SHP77 (cell line): ENCODE data around the gene ETV6.

Experiments used
- DNase-seq, 2 experiments: peaks; one replicate each; lab custom pipeline; 2025; lab: John Stamatoyannopoulos, UW

The ETV6 gene

DNA sequence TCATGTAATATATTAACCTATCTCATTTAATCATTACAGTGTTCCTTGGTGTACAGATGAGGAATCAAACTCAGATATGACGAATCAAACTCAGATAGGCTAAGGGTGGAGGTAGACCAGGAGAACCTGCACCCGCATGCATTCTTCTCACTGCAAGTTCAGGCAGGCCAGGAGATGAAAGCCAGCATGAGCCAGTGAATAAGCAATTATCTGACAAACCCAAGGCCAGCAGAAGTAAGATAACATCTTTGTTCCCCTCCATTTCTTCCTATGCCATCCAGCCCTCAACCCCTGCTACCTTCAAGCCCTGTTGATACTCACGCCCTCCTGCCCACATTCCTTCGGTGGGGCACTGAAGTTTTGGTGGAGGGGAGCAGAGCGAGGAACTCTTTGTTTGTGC lies 152.2 kb downstream of the ETV6 start:
- no peak for DNase-seq

DNA sequence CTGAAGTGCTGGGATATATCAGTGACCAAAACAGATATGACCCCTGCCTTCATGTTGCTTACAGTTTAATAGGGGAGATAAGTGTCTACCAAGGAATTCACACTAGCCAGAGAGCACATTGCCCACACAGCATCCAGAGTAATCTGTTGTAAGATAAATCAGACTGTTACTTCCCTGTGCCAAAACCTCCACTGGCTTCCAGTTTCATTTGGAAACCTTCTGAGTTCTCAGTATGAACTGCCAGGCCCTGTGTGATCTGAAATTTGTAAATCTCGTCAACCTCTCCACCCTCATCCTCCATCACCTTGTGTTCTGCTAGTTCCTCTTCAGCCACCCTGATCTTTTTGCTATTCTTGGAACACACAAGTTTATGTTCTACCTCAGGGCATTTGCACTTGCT lies 154.7 kb downstream of the ETV6 start:
- DNase-seq: no peak

DNA sequence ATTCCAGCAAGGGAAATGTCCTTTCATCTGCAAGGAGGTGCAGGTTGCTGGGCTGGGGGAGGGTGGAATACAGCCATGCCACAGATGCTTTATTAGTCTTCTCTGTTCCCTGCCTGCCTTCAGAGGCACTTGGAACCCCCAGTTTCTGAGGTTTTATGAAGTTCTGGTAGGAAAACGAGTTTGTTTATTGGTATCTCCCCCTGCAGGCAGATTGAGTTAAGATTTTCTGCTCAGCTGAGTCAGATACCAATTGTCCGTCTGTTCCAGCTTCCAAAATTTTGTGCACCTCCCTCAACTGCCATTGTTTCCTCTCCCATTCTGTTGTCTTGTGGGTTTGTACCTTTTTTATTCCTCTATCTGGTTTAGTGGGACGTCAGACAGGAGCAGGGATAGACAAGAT lies 155.6 kb downstream of the ETV6 start:
- DNase-seq: no peak

DNA sequence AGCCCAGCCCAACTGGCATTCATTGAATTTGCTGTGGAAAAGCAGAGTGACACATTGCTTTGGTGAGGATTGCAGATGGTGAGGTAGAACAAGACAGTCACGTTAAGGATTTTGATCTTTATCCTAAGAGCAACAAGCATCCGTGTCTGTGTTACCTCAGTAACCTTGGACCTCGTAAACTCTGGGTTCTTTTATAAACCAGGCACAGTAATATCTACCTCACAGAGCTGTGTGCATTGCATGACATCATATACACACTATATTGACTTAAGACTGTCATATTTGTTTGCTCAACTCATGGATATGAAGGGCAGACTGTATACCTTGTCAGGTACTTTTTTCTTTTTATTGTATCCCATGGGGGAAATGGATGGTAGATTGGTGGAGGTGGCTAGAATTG lies 156.2 kb downstream of the ETV6 start:
- DNase-seq: peak in 1 of 2 experiments; percentile 25

DNA sequence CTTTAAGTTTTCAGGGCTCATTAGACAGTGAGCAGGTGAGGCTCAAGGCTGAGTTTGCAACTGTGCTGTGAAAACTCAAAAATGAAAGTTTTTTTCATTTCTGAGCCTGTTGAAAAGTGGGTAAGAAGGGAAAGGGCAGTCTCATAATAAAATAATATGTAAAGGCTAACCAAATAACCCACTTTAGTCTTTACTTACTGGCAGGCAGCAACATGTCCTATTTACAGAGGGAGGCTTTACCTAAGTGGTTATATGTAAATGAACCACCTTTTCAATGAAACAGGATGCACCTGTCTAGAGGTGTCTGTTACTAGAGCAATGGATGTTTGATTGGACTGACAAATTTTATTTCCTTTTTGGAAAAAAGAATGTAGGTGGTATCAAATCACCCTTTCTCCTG lies 158.0 kb downstream of the ETV6 start:
- no peak for DNase-seq

DNA sequence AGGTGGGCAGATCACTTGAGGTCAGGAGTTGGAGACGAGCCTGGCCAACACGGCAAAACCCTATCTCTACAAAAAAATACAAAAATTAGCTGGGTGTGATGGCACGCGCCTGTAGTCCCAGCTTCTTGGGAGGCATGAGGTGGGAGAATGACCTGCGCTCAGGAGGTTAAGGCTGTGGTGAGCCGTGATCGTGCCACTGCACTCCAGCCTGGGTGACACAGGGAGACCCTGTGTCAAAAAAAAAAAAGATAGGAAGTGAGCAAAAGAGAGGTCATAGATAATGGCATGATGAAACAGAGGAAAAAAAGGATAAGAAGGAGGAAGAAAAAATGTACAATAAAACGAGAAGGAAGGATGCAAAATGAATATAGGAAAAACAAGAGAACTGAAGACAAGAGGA lies 159.5 kb downstream of the ETV6 start:
- DNase-seq: no peak

DNA sequence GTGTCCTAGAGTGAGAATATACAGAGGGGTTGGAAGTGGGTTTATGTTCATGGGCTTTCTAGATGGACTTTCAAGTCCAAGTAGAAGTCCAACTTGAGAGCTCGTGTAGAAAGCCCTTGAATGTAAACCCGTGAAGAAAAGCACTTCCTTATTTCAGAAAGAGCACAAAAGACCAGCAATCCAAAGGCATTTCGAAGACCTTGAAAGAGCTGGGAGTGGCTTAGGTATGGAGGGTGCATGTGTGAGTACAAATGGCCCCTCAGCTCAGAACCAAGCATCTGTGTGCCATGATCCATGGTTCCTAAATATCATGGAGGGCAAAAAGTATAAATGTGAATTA lies 160.7 kb downstream of the ETV6 start:
- no peak for DNase-seq

DNA sequence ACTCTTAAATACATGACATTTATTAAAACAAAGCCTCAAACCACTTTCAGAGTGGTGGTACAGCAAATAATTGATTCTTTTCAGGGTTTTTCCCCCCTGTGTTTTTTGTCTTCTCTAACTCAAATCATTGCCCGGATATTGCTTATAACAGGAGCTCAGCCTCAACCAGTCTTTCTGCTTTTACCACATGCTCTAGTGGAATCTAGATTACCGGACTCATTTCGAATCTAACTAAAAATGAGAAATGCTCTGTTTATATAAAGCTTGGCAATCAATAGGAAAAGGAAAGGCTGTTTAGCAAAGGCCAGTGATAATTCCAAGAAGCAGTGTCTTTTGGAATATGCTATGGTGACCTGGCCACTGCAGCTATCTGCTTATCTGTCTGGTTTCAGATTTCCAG lies 161.5 kb downstream of the ETV6 start:
- no peak for DNase-seq

DNA sequence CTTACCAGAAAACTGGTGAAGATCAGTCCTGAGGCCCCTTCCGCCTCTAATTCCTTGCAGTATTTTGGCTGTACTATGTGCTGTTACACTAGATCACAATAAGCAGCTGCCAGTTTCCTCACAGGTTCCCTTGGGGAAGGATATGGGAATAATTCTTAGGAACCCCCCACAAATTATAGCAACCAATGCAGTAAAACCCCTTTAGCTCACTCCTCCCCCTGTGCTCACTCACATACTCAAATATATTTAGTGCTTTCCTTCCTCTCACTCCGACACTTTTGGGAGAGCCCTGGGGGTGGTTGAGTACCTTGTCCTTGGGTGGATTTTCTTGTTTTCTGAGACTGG lies 162.7 kb downstream of the ETV6 start:
- DNase-seq: no peak

DNA sequence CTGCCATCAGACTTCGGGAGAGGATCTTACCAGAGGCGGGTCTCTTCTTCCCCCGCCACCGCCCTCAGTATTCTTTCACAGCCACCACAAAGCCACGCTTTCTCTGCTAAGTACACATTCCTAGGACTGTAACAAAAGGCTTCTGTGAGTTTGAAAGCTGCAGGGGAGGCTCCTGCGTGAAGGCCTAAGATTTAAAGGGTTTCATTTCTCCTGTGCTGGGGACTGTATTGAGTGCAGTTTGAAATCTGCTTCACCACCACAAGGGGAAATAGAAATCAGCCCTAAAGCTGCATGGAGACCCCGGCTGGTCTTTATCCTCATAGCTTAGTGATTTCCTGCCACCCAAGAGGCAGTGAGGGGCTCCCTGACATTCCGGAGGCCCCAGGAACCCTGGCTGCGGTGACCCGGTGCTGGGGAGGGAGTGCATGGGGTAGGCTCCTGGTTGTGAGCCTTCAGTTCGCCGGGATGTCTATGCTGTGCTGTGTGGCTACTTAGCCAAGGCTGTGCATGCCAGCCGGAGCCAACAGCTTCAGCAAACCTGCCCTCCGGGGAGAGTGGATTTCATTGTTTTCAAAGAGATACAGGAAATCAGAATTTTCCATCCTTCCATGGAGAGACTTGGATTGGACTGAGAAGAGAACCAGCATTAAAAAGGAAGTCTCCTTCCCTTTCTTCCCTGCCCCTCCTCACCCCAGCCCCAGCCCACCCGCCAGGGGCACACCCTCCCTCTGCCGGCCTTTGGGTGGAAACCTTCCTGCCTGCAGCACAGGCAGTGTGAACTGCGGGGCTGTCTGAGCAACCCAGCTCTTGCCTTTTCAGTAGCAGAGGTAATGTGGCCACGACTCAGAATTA lies 163.3 kb downstream of the ETV6 start:
- peak; percentile 20 to 38 for DNase-seq

DNA sequence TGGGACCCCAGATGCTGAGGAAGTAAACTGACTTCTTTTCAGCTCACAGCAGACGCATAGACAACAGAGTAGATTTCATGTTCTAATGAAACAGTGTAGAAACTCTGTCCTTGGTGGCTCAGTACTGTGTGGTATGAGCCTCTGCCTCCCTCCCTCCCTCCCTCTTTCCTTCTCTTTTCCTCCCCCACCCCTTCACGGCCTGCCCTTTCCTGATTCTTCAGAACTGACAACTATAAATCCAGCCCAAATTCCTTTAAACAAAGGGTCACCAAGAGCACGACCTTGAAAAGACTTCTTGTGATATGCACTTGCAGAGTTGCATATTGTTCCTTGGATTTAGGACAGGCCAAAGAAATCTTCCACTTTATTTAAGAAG lies 164.0 kb downstream of the ETV6 start:
- no peak for DNase-seq

DNA sequence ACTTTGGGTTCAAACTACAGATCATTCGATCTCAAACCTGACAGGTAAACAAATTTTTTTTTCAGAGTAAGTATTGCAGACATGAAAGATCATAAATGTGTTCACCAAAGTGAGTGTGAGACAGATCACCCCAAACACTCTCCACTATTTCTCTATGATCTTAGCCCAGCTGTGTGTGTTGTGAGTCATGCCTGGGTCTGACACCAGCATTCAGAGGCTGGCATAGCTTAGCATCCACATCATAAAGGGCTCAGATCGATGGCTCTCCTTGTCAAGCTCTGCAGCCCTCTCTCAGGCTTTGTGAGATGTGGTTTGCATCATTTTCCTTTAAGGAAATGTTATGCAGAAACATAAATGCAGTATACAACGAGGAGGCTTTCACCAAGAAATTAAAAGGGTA lies 164.9 kb downstream of the ETV6 start:
- DNase-seq: peak in 1 of 2 experiments; percentile 20

DNA sequence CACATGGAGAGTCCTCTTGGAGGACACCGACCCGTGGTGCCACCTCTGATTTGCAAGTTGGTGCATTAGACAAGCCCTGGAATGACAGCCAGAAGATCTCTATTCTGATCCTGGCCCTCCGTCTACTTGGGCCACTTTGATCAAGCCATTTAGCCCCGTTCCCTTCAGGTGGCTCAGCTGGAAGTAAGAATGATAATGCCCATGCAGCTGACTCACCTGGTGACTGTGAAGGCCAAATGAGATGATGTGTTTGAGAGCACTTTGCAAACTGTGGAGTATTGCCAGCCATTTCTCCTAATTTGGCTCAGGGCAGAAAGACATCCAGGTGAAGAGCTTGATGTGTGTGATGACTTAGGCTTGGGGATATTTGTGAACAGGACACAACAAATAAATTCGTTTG lies 165.9 kb downstream of the ETV6 start:
- DNase-seq: no peak

DNA sequence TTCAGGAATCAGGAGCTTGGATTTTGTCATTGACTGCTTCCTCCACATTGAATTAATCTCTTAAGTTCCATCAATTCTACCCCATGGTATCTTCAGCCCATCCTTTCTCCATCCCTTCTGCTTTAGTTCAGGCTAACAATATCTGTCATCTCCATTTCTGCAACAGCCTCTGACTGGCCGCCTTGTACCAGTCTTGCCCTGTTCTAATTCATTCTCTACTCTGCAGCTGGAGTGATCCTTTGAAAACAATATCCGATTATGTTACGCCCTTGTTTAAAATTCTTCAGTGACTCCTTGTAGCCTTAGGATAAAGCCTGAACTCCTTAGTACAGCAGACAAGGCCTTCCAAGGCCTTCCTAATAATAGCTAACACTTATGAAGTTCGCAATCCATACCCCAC lies 170.2 kb downstream of the ETV6 start:
- no peak for DNase-seq

DNA sequence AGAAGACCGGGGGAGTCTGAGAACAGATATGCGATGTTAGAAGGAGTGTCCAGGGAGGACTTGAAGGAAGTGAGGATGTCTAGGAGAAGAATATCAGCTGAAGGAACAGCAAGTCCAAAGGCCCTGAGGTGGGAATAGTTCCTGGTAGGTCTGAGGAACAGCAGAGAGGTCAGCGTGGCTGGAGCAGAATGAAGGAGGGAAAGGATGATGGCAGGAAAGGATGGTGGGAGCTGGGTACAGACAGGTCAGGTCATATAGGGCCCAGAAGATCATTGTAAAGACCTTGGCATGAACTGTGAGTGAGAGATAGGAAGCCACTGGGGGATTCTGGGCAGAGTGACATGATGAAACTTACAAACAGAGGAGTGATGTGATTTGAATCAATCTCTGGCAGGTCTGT lies 171.0 kb downstream of the ETV6 start:
- no peak for DNase-seq

DNA sequence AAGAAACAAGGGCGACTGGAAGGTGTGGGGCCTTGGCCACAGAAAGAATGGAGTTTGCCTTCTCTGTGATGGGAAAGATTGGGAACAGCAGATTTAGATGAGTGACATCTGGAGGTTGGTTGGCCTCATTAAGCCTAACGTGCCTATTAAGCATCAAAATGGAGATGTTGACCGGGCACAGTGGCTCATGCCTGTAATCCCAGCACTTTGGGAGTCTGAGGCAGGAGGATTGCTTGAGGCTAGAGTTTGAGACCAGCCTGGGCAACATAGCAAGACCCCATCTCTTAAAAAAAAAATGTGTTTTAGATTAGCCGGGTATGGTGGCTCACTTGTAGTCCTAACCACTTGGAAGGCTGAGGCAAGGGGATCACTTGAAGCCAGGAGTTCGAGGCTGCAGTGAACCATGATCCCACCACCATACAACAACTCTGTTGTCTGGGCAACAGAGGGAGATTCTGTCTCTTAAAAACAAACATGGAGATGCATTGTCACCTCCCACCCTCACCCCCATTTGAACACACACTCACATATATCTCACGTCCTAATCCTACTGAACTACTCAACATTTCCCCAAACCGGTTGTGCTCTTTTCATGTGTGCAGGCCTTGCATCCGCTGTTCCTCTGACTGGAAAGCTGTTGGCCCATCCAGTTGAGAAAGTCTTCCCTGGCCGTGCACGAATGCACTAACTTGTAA lies 172.1 kb downstream of the ETV6 start:
- no peak for DNase-seq

DNA sequence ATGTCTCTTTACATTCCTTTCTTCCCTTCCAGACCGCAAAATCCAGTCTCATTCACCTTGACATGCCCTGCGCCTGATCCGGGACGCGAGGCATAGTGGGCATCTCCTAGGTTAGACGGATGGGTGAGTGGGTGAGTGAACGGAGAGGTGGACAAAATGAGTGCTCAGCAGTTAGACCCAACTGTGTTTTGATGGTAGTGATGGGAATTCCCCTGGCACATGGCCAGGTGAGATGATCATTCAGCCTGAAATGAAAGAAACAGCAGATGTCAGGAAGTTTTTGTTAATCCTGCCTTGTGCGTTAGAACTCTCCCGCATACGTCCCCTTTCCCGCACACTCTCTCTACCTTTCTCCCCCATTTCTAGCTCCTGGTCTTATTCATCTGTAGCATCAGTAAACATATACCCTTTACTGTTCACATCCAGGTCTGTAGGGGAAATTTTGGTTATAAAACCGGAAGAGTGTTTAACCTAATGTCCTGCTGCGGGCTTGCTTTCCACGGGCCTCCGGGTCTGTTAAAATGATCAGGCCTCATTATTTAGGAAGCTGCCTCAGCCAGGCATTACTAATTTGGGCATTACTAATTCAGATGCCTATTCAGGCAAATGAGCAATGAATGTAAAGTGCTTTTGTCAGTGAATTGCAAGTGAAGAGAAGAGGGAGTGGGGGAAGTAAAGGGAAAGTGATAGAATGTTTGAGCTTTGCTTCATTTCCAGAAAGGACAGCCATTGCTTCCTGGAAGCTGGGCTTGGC lies 172.8 kb downstream of the ETV6 start:
- peak; percentile 45 to 51 for DNase-seq

DNA sequence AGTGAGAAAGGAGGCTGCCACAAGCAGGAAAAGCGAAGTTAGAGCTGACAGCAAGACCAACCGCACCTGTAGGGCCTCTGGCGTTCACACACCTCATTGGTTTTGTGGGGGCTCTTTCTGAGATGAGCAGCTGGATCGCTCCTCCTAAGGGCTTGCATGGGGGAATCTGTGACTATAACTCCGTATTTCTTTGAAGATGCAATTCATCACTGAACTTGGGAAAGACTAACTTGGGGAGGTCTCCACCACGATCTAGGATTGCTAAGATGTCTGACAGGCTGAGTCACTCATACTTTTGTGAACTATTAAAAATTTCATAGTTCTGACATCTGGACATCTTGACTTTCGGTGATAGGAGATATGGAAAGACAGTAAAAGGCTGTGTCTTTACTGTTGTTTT lies 173.6 kb downstream of the ETV6 start:
- DNase-seq: no peak

DNA sequence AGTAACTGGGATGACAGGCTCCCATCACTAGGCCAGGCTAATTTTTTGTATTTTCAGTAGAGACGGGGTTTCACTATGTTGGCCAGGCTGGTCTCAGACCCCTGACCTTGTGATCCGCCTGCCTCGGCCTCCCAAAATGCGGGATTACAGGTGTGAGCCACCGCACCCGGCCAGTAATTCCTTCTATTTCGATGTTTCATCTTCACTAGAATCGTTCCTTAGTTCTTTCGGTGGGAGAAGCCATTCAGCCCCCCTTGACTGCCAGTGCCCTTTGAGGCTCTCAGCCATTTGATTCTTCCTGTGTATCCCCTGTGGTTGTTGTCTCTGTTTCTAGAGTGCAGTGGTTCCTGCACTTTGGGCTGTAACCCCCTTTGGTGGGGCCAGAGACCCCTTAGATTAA lies 174.1 kb downstream of the ETV6 start:
- DNase-seq: no peak

DNA sequence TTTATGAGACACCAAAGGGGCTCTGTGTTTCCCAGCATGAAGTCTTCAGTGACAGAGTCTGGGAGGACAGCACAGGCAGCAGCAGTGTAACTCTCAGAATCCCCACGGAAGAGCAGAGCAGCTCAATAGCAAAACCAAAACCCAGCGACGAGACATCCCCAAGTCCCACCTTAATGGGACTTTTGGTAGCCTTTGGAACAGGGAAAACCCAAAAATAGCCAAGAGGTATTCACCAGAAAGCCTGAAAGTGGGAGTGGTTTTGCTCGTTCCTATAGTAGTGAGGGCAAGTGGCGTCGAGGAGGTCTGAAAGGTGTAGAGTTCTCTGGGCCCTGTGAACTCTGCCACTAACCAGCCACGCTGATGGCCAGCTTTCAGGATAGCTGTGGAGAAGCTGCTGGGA lies 174.6 kb downstream of the ETV6 start:
- DNase-seq: no peak

DNA sequence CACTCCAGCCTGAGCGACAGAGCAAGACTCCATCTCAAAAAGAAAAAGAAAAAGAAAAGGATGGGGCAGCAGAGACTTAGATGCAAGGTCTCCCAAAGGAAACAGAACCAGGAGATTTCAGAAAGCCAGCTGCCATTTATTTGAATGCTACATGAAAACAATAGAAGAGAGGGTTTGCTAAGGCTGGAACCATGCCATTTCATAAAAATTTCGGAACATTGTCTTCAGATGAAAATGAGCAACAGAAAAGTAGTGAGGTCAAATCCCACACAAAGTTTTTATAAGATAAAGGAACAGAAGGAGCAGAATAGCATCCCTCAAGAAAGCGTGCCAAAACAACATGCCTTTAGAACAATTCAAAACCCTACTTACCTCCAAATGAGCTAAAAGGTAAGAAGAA lies 175.3 kb downstream of the ETV6 start:
- no peak for DNase-seq

DNA sequence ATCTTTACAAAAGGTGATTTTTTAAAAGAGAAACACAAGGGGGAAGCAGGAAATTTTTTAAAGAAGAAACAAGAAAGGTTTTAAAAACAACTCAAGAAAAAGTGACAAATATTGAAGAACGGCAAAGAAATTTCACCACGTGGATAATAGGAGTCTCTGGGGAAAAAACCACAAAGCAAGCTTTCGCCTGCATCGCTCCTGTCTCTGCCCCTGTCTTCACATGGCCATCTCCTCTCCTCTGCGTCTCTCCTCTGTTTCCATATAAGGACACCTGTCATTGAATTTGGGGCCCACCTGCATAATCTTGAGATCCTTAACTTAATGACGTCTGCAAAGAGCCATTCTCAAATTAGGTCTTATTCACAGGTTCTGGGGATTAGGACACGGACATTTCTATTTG lies 175.8 kb downstream of the ETV6 start:
- no peak for DNase-seq

DNA sequence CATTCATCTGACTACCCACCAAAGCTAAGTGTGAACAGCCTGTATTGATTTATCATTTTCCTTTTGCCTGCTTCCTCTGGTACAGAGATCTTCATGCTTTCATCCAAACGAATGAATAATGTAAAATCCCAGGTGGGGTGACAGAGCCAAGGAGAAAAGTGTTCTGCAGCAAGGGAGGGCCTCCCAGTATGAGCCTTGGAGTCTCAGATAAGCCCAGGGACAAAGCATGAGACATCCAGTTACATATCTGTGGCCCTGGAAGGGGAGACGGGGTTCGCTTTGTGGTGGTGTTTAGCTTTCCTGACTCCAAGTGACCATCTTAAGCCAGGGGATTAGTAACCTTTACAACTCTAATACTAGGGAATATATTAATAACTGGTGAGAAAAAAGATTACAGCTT lies 177.1 kb downstream of the ETV6 start:
- no peak for DNase-seq
